Effector memory CD8-positive, alpha-beta T cell (primary cell): ENCODE measurements around the gene ANKRD11.

ENCODE experiments used
- ATAC-seq: fragments of 150-1000 bp; cut with Tn5 transposase; replicated peaks from 2 replicates; pipeline ENCODE4 v1.10.0; 2021; ENCODE audit warnings: mild to moderate bottlenecking, moderate library complexity
- DNase-seq, 3 experiments: peaks; one replicate each; pipeline ENCODE4 v3.0.0; 2021
- H3K27ac Mint-ChIP-seq, 2 donors: one replicate each; pipeline ENCODE4 v1.8.0; 2022; ENCODE audit warnings: mild to moderate bottlenecking in 2 of 2, mixed read lengths in 2 of 2, moderate library complexity in 2 of 2
- H3K27me3 Mint-ChIP-seq, 2 donors: one replicate each; pipeline ENCODE4 v1.8.0; 2022; ENCODE audit warnings: mixed read lengths in 2 of 2
- H3K36me3 Mint-ChIP-seq: one replicate; pipeline ENCODE4 v1.8.0; 2022; ENCODE audit warnings: mild to moderate bottlenecking, moderate library complexity, mixed read lengths; ENCODE audit not compliant: insufficient read depth
- H3K4me1 Mint-ChIP-seq, 2 donors: one replicate each; pipeline ENCODE4 v1.8.0; 2022; ENCODE audit warnings: low read depth in 2 of 2, mixed read lengths in 2 of 2
- H3K4me3 Mint-ChIP-seq, 2 donors: one replicate each; pipeline ENCODE4 v1.8.0; 2022; ENCODE audit warnings: mild to moderate bottlenecking in 2 of 2, mixed read lengths in 2 of 2, moderate library complexity in 2 of 2
- H3K9me3 Mint-ChIP-seq, 2 donors: one replicate each; pipeline ENCODE4 v1.8.0; 2022; ENCODE audit warnings: mixed read lengths in 2 of 2

The ANKRD11 gene

DNA sequence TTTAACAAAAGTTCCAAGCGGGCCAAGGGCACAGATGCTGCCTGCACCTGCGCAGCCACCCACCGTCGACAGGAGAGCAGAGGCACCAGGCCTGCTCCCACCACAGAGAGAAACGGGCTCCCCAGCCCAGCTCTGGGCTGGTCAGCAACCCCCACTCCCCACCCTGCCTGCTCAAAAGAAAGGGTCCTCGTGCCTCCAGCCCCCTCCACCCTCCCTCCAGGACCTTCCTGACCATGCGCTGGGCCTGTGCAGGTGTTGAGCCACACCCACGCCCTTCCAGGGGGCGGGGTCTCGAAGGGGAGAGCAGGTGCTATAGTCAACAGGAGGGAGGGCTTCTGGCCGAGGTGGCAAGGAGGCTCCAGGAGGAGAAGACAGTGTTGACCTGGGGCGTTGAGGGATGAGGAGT, 247.6 kb downstream of the ANKRD11 start:
- peak overlapping the region in 1 of 2 donors; percentile 38 for H3K4me3 Mint-ChIP-seq
- DNase-seq (no peak), ATAC-seq (no peak)
- peak overlapping the region; percentile 66 to 73 for H3K27ac Mint-ChIP-seq
- H3K27me3 Mint-ChIP-seq: no peaks in the 10 kb centered on the region
- H3K4me1 Mint-ChIP-seq: peaks cover 7 to 10% of the 10 kb centered on the region in 2 donors
- peaks cover 16% of the 10 kb centered on the region for H3K36me3 Mint-ChIP-seq
- H3K9me3 Mint-ChIP-seq: no peaks in the 10 kb centered on the region

DNA sequence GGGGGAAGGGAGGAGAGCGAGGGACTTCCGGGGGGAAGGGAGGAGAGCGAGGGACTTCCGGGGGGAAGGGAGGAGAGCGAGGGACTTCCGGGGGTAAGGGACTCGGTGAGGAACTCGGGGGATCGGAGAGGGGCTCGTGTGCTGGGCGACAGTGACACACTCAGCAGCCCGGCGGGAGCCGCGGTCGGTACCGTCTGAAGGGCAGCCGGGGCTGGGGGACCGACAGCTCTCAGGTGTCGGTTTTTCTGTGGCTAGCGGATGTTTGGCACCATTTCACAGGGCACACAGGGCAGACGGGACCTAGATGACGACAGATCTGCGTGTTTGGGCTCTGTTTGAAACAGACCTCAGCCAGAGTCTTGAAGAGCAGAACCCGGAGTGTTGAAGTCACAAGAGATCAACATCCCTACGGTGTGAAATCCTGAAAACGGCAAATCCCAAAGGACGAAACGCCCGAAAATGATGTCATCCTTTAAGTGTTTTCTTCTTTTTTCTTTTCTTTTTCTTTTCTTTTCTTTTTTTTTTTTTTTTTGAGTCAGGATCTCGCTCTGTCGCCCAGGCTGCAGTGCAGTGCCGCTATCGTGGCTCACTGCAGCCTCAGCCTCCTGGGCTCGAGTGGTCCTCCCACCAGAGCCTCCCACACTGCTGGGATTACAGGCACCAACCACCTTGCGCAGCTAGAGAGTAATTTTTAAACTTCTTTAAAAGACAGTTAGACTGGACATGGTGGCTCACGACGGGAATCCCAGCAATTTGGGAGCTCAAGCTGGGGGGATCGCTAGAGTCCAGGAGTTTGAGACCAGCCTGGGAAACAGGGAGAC, 249.0 kb downstream of the ANKRD11 start:
- DNase-seq (peak; percentile 83 to 87 (median 83)), ATAC-seq (peak; percentile 88)
- H3K9me3 Mint-ChIP-seq: no peaks in the 10 kb centered on the region
- no peaks in the 10 kb centered on the region for H3K27me3 Mint-ChIP-seq
- H3K4me3 Mint-ChIP-seq: peak overlapping the region; percentile 86
- peaks cover 7 to 10% of the 10 kb centered on the region in 2 donors for H3K4me1 Mint-ChIP-seq
- H3K27ac Mint-ChIP-seq: peak overlapping the region; percentile 98
- peaks cover 16% of the 10 kb centered on the region for H3K36me3 Mint-ChIP-seq

DNA sequence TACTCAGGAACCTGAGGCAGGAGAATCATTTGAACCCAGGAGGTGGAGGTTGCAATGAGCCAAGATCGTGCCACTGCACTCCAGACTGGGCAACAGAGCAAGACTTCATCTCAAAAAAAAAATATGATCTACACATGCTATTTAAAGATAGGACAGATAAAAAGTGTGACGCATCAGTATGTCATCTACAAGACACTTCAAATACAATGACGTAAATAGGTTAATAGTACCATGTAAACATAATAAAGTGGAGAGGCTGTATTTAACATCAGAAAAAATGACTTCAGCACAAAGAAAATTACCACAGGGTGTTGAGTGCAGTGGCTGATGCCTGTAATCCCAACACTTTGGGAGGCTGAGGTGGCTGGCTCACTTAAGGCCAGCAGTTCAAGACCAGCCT, 252.6 kb downstream of the ANKRD11 start:
- Mint-ChIP-seq H3K4me1 (peaks cover 7 to 10% of the 10 kb centered on the region in 2 donors), H3K36me3 (peaks cover 16% of the 10 kb centered on the region), H3K4me3 (no peak overlapping the region), H3K9me3 (peaks cover 0 to 7% of the 10 kb centered on the region in 2 donors), H3K27ac (no peak overlapping the region), H3K27me3 (no peaks in the 10 kb centered on the region)
- ATAC-seq (no peak), DNase-seq (no peak)

DNA sequence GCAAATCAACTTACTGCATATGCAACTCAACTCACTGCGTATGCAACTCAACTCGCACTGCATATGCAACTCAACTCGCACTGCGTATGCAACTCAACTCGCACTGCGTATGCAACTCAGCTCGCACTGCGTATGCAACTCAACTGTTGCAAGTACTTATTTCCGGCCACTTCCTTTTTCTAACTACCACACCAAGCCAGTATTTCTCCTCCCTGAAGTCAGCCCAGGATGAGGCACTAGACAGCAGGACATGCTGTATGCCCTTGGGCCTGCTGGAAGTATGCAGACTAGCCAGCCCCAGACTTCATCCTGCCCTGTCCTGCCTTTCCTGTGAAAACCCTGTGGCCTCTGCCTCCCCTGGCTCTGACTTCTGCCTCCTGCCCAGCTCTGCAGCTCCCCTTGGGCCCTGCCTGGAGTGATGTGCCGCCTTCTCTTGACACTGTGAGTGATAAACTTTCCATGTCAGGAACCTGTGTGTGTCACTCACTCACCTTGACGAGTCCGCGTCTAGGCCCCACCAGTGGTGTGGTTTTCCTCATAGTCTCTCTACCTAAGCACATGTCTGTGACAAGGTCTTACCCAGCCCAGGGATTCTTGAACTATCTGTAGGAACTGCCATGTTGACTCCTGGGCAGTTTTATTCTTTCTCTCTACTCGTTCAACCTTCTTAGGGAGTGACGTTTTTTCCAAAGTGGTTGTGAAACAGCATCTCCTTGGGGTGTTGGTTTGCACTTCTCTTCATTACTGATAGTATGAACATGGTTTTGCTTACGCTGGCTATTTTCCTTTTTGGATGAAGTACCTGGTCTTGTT, 256.5 kb downstream of the ANKRD11 start:
- peaks cover 7% of the 10 kb centered on the region for H3K36me3 Mint-ChIP-seq
- no peak overlapping the region for H3K4me3 Mint-ChIP-seq
- H3K27me3 Mint-ChIP-seq: no peaks in the 10 kb centered on the region
- H3K27ac Mint-ChIP-seq: no peak overlapping the region
- peaks cover 0 to 7% of the 10 kb centered on the region in 2 donors for H3K9me3 Mint-ChIP-seq
- no peaks in the 10 kb centered on the region for H3K4me1 Mint-ChIP-seq
- DNase-seq (no peak), ATAC-seq (no peak)

DNA sequence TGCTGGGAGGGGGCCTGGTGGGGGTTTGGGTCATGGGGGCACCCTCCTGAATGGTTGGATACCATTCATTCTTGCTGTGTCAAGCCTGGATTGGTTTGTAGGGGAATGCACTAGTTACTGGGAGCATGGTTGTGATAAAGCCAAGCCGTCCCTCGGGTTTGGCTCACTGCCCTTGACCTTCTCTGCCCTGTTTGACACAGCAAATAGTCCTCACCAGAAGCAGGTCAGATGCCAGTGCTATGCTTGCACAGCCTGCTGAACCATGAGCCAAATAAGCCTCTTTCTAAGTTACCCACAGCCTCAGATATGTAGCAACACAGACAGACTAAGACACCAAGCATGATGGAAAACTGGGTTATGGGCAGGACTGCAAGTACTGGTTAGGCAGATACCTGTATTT, 258.3 kb downstream of the ANKRD11 start:
- Mint-ChIP-seq H3K4me1 (no peaks in the 10 kb centered on the region), H3K9me3 (peaks cover 0 to 7% of the 10 kb centered on the region in 2 donors), H3K27ac (no peak overlapping the region), H3K27me3 (no peaks in the 10 kb centered on the region), H3K36me3 (peaks cover 7% of the 10 kb centered on the region), H3K4me3 (no peak overlapping the region)
- DNase-seq (no peak), ATAC-seq (no peak)

DNA sequence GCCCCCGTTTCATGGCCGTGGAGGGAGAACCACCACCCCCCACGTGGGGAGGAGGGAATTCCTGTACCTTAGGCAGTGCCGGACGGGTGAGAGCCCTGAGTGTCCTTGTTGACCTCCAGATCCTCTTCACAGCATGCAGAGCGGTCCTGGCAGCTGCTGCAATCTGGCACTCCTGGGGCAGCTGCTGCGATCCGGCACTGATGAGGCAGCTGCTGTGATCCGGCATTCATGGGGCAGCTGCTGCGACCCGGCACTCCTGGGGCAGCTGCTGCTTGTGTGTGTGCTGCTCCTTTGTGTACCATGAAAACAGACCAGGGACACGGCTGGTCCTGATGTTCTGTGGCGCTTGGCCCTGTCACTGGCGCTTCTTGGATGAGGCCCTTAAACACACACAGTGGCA, 260.1 kb downstream of the ANKRD11 start:
- no peak for DNase-seq
- no peaks in the 10 kb centered on the region for H3K27me3 Mint-ChIP-seq
- H3K4me1 Mint-ChIP-seq: no peaks in the 10 kb centered on the region
- peaks cover 25% of the 10 kb centered on the region for H3K36me3 Mint-ChIP-seq
- no peak for ATAC-seq
- H3K4me3 Mint-ChIP-seq: no peak overlapping the region
- H3K27ac Mint-ChIP-seq: no peak overlapping the region
- H3K9me3 Mint-ChIP-seq: peaks cover 4 to 7% of the 10 kb centered on the region in 2 donors

DNA sequence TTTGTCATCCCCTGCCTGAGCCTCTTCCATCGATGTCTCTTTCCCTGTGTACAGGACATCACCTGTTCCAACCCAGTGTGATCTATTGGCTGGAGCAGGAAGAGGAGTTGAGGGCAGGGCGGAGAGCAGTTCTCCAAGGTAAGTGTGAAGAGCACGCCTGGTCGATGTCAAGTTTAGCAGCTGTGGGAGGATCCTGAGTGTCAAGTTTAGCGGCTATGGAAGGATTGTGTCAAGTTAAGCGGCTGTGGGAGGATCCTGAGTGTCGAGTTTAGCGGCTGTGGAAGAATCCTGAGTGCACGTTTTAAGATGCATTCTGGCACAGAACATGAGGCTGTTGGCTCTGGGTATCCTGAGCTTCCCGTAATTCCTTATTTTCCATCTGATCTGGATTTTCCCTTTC, 265.7 kb downstream of the ANKRD11 start:
- peaks cover 49% of the 10 kb centered on the region for H3K36me3 Mint-ChIP-seq
- H3K9me3 Mint-ChIP-seq: peaks cover 0 to 4% of the 10 kb centered on the region in 2 donors
- no peaks in the 10 kb centered on the region for H3K27me3 Mint-ChIP-seq

DNA sequence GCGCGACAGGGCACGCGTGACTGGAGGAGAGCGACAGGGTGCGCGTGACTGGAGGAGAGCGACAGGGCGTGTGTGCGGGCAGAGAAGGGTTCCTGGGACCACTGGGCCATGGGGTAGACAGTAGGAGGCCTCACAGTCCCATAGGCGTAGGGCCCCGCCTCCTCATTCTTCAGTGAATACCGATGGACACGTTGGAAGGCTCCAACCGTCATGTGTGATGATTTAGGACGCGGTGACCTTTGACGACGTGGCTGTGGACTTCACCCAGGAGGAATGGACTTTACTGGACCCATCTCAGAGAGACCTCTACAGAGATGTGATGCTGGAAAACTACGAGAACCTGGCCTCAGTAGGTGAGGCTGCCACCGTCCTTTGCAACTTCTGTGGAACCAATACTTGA, 267.4 kb downstream of the ANKRD11 start:
- Mint-ChIP-seq H3K36me3 (peaks cover 50% of the 10 kb centered on the region), H3K4me3 (no peak overlapping the region), H3K4me1 (peaks cover 7 to 13% of the 10 kb centered on the region in 2 donors), H3K27ac (no peak overlapping the region), H3K9me3 (peaks cover 0 to 4% of the 10 kb centered on the region in 2 donors), H3K27me3 (no peaks in the 10 kb centered on the region)
- no peak for ATAC-seq
- no peak for DNase-seq

More for the DNA sequence above, 265.7 kb downstream of the ANKRD11 start:
- Mint-ChIP-seq H3K27ac (no peak overlapping the region), H3K4me1 (peaks cover 4 to 7% of the 10 kb centered on the region in 2 donors), H3K4me3 (no peak overlapping the region)
- ATAC-seq: no peak
- DNase-seq: no peak

DNA sequence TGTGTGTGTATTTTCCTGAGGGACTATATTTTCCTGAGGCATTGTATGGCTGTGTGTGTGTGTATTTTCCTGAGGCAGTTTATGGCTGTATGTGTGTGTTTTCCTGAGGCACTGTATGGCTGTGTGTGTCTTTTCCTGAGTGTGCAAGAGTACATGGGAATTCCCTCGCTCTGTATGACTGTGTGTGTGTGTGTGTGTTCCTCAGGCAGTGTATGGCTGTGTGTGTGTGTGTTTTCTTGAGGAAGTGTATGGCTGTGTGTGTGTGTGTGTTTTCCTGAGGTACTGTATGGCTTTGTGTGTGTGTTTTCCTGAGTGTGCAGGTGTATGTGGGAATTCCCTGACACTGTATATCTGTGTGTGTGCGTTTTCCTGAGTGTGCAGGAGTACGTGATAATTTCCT, 268.8 kb downstream of the ANKRD11 start:
- peaks cover 57% of the 10 kb centered on the region for H3K36me3 Mint-ChIP-seq
- no peak overlapping the region for H3K27ac Mint-ChIP-seq
- H3K4me3 Mint-ChIP-seq: no peak overlapping the region
- H3K4me1 Mint-ChIP-seq: peaks cover 13 to 21% of the 10 kb centered on the region in 2 donors
- DNase-seq: no peak
- no peaks in the 10 kb centered on the region for H3K9me3 Mint-ChIP-seq
- no peak for ATAC-seq
- H3K27me3 Mint-ChIP-seq: no peaks in the 10 kb centered on the region

DNA sequence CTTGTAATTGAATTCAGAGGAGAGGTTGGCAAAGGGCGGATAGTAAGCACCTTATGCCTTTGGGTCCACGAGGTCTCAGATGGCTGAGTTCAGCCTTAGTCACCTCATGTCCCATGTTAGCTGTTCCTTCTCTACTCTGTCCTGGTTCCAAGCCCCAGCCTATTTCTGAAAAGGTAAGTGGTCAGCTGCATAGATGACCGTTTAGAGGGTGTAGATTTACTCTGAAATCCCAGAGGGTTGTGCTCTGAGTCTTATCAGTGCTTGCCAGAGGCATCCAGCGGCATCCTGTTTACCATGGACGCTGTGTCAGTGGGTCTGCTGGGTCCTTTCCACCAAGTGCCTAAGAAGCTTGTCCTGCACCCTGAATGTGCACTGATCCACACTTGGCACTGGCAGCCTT, 271.0 kb downstream of the ANKRD11 start:
- H3K4me3 Mint-ChIP-seq: peak overlapping the region; percentile 25 to 49
- peak overlapping the region in 1 of 2 donors; percentile 44 for H3K27ac Mint-ChIP-seq
- DNase-seq (no peak), ATAC-seq (no peak)
- H3K9me3 Mint-ChIP-seq: no peaks in the 10 kb centered on the region
- H3K36me3 Mint-ChIP-seq: peaks cover 40% of the 10 kb centered on the region
- peaks cover 17 to 25% of the 10 kb centered on the region in 2 donors for H3K4me1 Mint-ChIP-seq
- H3K27me3 Mint-ChIP-seq: no peaks in the 10 kb centered on the region
